Brain microvascular endothelial cell (primary cell): ENCODE data around the gene TMEM201.

Experiments
- DNase-seq: peaks from one replicate; pipeline ENCODE4 v3.0.0-alpha.2; 2020
- H3K27ac ChIP-seq: fragments of 250-450 bp; sonication (Bioruptor Pico); 2 replicates; pipeline ENCODE4 v1.5.1; 2020; ENCODE audit warnings: mild to moderate bottlenecking, moderate library complexity
- H3K27me3 ChIP-seq: fragments of 250-450 bp; sonication (Bioruptor Pico); replicated peaks from 2 replicates; pipeline ENCODE4 v1.5.1; 2020; ENCODE audit warnings: mild to moderate bottlenecking
- H3K36me3 ChIP-seq: fragments of 250-450 bp; sonication (Bioruptor Pico); replicated peaks from 2 replicates; pipeline ENCODE4 v1.5.1; 2020; ENCODE audit warnings: mild to moderate bottlenecking
- H3K4me3 ChIP-seq: 2 replicates; pipeline ENCODE4 v1.5.1; 2011; ENCODE audit warnings: low read depth, mild to moderate bottlenecking, control low read depth, low read length, moderate library complexity
- CTCF ChIP-seq: IDR thresholded peaks from 2 replicates; pipeline ENCODE4 v1.5.1; 2011; ENCODE audit warnings: low read depth, mild to moderate bottlenecking, moderate library complexity, low read length, control low read depth, inconsistent platforms; ENCODE audit errors: missing control alignments
- in situ Hi-C: cut with HindIII; loops from 2 replicates; pipeline ENCODE4 v1.10.0; 2017; ENCODE audit warnings: low sequenced_read_pairs, low pct_ligation_motif_present

Gene TMEM201

GRCh38 chr1:9592510-9593075 is 3.9 kb downstream of the TMEM201 start:
- H3K36me3 ChIP-seq: peaks cover 2% of the 10 kb centered on the region
- TF ChIP-seq CTCF: no peak
- H3K27ac ChIP-seq: no peak overlapping the region
- no peak overlapping the region for H3K4me3 ChIP-seq
- in situ Hi-C loops: no loop called here
- H3K27me3 ChIP-seq: no peaks in the 10 kb centered on the region
- no peak for DNase-seq

DNA sequence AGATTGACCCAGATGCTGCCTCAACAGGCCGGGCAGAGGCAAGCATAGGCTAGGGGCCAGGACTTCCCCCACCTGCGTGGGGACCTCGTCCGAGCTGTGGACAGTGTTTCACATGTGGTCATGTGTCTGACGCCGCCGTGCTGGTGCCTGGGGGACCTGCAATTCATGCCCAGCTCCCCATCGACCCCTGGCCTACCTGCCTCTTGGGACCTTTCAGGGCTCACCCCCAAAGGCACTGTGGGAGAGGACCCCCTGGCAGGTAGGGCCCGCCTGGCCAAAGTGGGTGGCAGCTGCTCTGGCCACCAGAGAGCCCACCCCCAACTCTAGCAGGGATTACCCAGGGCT is 4.4 kb downstream of the TMEM201 start:
- in situ Hi-C loops: no loop called here
- no peak overlapping the region for H3K27ac ChIP-seq

GRCh38 chr1:9593492-9594465 is 5.1 kb downstream of the TMEM201 start:
- Histone ChIP-seq H3K4me3 (no peak overlapping the region), H3K36me3 (peaks cover 2% of the 10 kb centered on the region), H3K27me3 (no peaks in the 10 kb centered on the region), H3K27ac (no peak overlapping the region)
- peak; percentile 9 for TF ChIP-seq CTCF
- in situ Hi-C loops: no loop called here
- peak; percentile 80 for DNase-seq

More for the DNA sequence above, 4.4 kb downstream of the TMEM201 start:
- peaks cover 2% of the 10 kb centered on the region for H3K36me3 ChIP-seq
- DNase-seq: no peak
- H3K4me3 ChIP-seq: no peak overlapping the region
- TF ChIP-seq CTCF: no peak
- no peaks in the 10 kb centered on the region for H3K27me3 ChIP-seq

DNA sequence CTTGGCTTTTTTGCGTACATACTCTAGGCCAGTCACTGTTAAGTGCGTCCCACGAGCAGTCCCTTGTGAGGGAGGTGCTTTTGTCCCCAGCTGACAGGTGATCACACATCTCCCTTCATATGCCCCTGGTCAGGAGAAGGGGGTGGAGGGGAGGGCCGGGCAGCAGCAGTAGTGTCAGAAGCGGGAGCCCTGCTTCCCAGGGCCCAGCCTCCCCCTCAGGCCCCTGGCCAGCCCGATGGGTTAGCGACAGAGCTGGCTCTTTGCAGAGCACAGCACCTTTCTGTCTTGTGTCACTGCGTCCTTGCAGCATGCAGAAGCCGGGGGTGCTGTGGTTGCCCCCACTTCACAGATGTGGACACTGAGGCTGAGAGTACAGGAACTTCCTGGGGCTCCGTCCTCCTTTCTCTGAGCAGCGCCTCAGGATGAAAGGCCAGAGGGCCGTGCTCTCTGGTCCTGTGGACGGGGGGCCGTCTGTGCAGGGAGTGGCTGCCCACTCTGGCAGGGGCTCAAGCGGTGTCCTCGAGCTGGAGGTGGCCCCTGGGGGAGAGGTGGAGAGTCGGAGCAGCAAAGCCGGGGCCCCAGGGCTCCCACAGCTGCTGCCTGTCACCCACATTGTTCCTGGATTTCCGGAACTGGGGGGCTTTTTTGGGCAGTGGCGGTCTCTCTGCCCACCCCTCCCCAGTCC is 5.9 kb downstream of the TMEM201 start:
- no peak for TF ChIP-seq CTCF
- DNase-seq: no peak
- Histone ChIP-seq H3K27me3 (no peaks in the 10 kb centered on the region), H3K4me3 (no peak overlapping the region), H3K27ac (no peak overlapping the region), H3K36me3 (peaks cover 5% of the 10 kb centered on the region)
- in situ Hi-C loops: no loop called here

DNA sequence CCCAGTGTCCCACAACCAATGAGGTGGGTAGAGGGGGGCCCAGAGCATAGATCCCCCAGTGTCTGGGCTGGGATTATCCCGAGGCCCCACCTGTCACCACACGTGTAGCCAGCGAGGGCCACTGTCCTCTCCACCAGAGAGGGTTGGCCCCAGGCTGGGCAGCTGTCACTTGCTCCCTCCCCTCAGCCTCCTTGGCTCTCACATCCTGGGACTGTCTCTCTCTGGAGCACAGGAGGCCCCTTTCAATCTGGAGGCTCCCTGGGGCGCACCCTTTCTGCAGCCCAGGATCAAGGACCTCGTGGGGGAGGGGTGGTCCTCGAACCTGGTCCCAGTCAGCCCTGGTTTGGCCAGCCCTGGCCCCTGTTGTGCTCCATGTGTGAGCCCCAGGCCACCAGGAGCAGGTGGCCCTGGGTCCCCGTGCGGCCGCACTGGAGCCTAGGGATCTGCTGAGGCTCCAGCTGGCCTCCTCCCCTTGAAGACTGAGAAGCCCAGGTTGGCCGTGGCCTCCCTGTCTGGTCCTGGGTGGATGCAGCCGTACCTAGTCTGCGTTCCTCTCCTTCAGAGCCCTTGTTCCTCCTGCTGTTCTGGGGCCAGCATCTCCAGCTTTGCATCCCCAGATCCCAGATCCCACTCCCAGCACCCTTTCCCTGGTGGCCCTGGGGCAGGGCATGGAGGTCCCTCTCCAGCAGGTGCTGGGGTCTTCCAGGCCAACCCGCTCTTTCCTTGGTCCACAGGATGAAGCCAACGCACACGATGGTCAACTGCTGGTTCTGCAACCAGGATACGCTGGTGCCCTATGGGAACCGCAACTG is 6.7 kb downstream of the TMEM201 start:
- Histone ChIP-seq H3K27me3 (no peaks in the 10 kb centered on the region), H3K36me3 (peaks cover 5% of the 10 kb centered on the region), H3K4me3 (no peak overlapping the region), H3K27ac (no peak overlapping the region)
- no peak for TF ChIP-seq CTCF
- no peak for DNase-seq
- in situ Hi-C loops: no loop called here
